Measurements from ENCODE around the gene GPRIN2. TPM values are rescaled to one million over a fixed set of nuclear protein-coding genes. Genes with fewer than 3 reads are reported as not detected.

GPRIN2 gene
- total RNA-seq, 3 donors from 2014 or later (not counting 1 experiment from before 2014, with no cell fraction given), result not detected

GRCh38 chr10:46522295-46523118, 34.0 kb downstream of the GPRIN2 start:
- no peaks in the 10 kb centered on the region for H3K27me3 Mint-ChIP-seq (ENCODE audit: low read depth in 2 of 2)
- TF ChIP-seq CTCF (IDR thresholded peaks at IDR 0.05), result no peak
- ATAC-seq, result no peak

GRCh38 chr10:46520941-46521340, 35.5 kb downstream of the GPRIN2 start:
- no peaks in the 10 kb centered on the region for H3K36me3 Mint-ChIP-seq
- H3K4me1 Mint-ChIP-seq, result no peaks in the 10 kb centered on the region
- Histone ChIP-seq H3K27ac (ENCODE audit: low read length) (no peak overlapping the region), H3K36me3 (ENCODE audit: control insufficient read depth, insufficient read depth, low read length) (no peaks in the 10 kb centered on the region), H3K9me3 (ENCODE audit: control insufficient read depth, insufficient read depth, low read length) (no peaks in the 10 kb centered on the region), H3K4me1 (ENCODE audit: control insufficient read depth, insufficient read depth, low read length) (no peaks in the 10 kb centered on the region), H3K4me3 (ENCODE audit: low read length) (no peak overlapping the region), H3K27me3 (ENCODE audit: control insufficient read depth, insufficient read depth, low read length) (no peaks in the 10 kb centered on the region)
- no peak overlapping the region for H3K4me3 Mint-ChIP-seq
- intact Hi-C loops (cut with micrococcal nuclease), result no loop called here
- no peak for TF ChIP-seq CTCF (IDR thresholded peaks at IDR 0.05)
- 67% methylated on average over 5 of the region's 5 CpGs for WGBS (ENCODE audit: insufficient coverage)
- no peaks in the 10 kb centered on the region for H3K27me3 Mint-ChIP-seq (ENCODE audit: low read depth in 2 of 2)
- no peak overlapping the region for H3K27ac Mint-ChIP-seq
- H3K9me3 Mint-ChIP-seq, result no peaks in the 10 kb centered on the region
- no peak for ATAC-seq
- no peak for DNase-seq

More at GRCh38 chr10:46522295-46523118, 34.0 kb downstream of the GPRIN2 start:
- 89% methylated on average over 10 of the region's 10 CpGs for WGBS (ENCODE audit: insufficient coverage)
- Histone ChIP-seq H3K4me3 (ENCODE audit: low read length) (no peak overlapping the region), H3K9me3 (ENCODE audit: control insufficient read depth, insufficient read depth, low read length) (no peaks in the 10 kb centered on the region), H3K27me3 (ENCODE audit: control insufficient read depth, insufficient read depth, low read length) (no peaks in the 10 kb centered on the region), H3K36me3 (ENCODE audit: control insufficient read depth, insufficient read depth, low read length) (no peaks in the 10 kb centered on the region), H3K4me1 (ENCODE audit: control insufficient read depth, insufficient read depth, low read length) (no peaks in the 10 kb centered on the region), H3K27ac (ENCODE audit: low read length) (no peak overlapping the region)
- Mint-ChIP-seq H3K4me3 (no peak overlapping the region), H3K36me3 (no peaks in the 10 kb centered on the region), H3K9me3 (no peaks in the 10 kb centered on the region), H3K4me1 (no peaks in the 10 kb centered on the region), H3K27ac (no peak overlapping the region)
- intact Hi-C loops (cut with micrococcal nuclease), result no loop called here
- DNase-seq, result no peak

- H3K4me1 Mint-ChIP-seq, result no peaks in the 10 kb centered on the region
- no peak overlapping the region for H3K27ac Mint-ChIP-seq
- TF ChIP-seq CTCF (IDR thresholded peaks at IDR 0.05), result no peak
- H3K36me3 Mint-ChIP-seq, result no peaks in the 10 kb centered on the region
- Histone ChIP-seq H3K36me3 (ENCODE audit: control insufficient read depth, insufficient read depth, low read length) (no peaks in the 10 kb centered on the region), H3K27ac (ENCODE audit: low read length) (no peak overlapping the region), H3K27me3 (ENCODE audit: control insufficient read depth, insufficient read depth, low read length) (no peaks in the 10 kb centered on the region), H3K4me3 (ENCODE audit: low read length) (no peak overlapping the region), H3K4me1 (ENCODE audit: control insufficient read depth, insufficient read depth, low read length) (no peaks in the 10 kb centered on the region), H3K9me3 (ENCODE audit: control insufficient read depth, insufficient read depth, low read length) (no peaks in the 10 kb centered on the region)
- 86% methylated on average over 5 of the region's 5 CpGs for WGBS (ENCODE audit: insufficient coverage)
- H3K27me3 Mint-ChIP-seq (ENCODE audit: low read depth in 2 of 2), result no peaks in the 10 kb centered on the region
- no peak for DNase-seq
- H3K9me3 Mint-ChIP-seq, result no peaks in the 10 kb centered on the region
- H3K4me3 Mint-ChIP-seq, result no peak overlapping the region
- intact Hi-C loops (cut with micrococcal nuclease), result no loop called here
- ATAC-seq, result no peak
These were observed 36.1 kb downstream of the GPRIN2 start for GRCh38 chr10:46520381-46520780.
